Panc1 (cell line): ENCODE results near the gene CDK12.

Experiments used
- POLR2AphosphoS5 ChIP-seq: IDR thresholded peaks from 2 replicates; pipeline ENCODE4 v1.6.1; 2012; ENCODE audit warnings: mild to moderate bottlenecking, low read depth, low read length, moderate library complexity
- SIN3A ChIP-seq: IDR thresholded peaks from 2 replicates; pipeline ENCODE4 v1.6.1; 2012; ENCODE audit warnings: low read depth, mild to moderate bottlenecking, low read length, moderate library complexity, borderline replicate concordance; ENCODE audit not compliant: insufficient read depth
- TF ChIP-seq, protein P1 (sequence below): fragments of 450-650 bp; IDR thresholded peaks from 2 replicates; pipeline ENCODE4 v1.5.1; 2017; ENCODE audit warnings: mild to moderate bottlenecking

- TF ChIP-seq, protein P1, sequence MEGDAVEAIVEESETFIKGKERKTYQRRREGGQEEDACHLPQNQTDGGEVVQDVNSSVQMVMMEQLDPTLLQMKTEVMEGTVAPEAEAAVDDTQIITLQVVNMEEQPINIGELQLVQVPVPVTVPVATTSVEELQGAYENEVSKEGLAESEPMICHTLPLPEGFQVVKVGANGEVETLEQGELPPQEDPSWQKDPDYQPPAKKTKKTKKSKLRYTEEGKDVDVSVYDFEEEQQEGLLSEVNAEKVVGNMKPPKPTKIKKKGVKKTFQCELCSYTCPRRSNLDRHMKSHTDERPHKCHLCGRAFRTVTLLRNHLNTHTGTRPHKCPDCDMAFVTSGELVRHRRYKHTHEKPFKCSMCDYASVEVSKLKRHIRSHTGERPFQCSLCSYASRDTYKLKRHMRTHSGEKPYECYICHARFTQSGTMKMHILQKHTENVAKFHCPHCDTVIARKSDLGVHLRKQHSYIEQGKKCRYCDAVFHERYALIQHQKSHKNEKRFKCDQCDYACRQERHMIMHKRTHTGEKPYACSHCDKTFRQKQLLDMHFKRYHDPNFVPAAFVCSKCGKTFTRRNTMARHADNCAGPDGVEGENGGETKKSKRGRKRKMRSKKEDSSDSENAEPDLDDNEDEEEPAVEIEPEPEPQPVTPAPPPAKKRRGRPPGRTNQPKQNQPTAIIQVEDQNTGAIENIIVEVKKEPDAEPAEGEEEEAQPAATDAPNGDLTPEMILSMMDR: no peak
- TF ChIP-seq POLR2AphosphoS5: no peak
- TF ChIP-seq SIN3A: no peak
Observed at GRCh38 chr17:39549747-39550573, 88.7 kb downstream of the CDK12 start.
